GM21526 (cell line): ENCODE results near the gene KCNE4.

ENCODE experiments used
- ATAC-seq: cut with Tn5 transposase; IDR thresholded peaks from one replicate; pipeline ENCODE4 v1.9.1; 2021; ENCODE audit warnings: moderate library complexity; ENCODE audit not compliant: unreplicated experiment, low FRiP score

Gene KCNE4, protein sequence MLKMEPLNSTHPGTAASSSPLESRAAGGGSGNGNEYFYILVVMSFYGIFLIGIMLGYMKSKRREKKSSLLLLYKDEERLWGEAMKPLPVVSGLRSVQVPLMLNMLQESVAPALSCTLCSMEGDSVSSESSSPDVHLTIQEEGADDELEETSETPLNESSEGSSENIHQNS

GRCh38 chr2:223051693-223052289 is at the start of gene KCNE4:
TSS of gene KCNE4 (plus strand) at chr2:223052190. CDS start at chr2:223052831, 641 bp downstream.
- no peak for ATAC-seq

DNA sequence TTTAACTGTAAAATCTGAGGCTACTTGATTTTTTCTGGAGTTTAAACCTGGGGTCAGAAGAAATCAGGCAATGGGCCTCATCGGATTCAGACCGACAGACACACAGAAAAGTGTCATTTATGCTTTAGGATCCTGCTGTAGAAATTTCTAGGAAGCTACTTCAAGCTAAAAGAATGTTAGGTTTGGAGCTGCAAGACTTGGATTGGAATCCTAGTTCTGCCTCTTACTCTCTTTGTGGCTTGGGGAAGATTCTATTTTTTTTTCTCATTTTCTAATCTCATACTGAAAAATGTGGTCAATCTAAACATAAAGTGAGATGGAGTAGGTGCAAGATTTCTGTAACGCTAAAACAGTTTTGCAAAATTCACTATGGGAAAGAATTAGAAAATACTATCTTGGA is 48.8 kb upstream of the KCNE4 start:
- no peak for ATAC-seq

DNA sequence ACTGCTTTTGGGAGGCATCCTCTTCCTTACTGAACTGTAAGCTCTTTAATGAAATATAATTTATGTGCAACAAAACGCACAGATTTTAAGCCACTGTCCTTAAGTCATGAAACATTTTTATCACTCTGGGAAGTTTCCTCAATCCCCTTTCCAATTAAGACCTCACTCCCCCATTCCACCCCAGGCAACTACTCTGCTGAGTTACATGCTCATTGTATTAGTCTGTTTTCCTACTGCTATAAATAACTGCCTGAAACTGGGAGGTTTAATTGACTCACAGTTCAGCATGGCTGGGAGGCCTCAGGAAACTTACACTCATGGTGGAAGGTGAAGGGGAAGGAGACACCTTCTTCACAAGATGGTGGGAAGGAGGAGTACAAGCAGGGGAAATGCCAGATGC is 46.5 kb upstream of the KCNE4 start:
- no peak for ATAC-seq

GRCh38 chr2:223007531-223007930 is 44.5 kb upstream of the KCNE4 start:
- ATAC-seq, result no peak

GRCh38 chr2:223008162-223008561 is 43.8 kb upstream of the KCNE4 start:
- no peak for ATAC-seq

DNA sequence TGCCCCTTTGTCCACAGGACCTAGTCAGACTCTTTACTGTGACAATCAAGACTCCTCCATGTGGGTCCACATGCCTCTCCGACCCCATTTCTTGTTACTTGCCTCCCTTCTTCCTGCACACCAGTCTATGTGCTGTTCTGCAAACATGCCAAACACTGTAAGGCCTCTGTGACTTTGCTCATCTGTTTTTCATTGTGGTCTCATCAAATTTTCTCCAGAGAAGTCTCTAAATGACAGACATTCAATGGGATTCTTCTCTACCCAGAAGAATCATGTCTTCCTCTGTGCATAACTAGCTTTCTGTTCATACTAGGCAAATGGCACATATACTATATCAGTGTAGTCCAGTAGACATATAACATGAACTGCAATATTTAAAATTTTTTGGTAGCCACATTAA is 43.0 kb upstream of the KCNE4 start:
- ATAC-seq, result no peak

GRCh38 chr2:223010641-223011040 is 41.3 kb upstream of the KCNE4 start:
- ATAC-seq, result no peak

GRCh38 chr2:223012291-223012690 is 39.7 kb upstream of the KCNE4 start:
- no peak for ATAC-seq

- ATAC-seq, result no peak
Measured at GRCh38 chr2:223019390-223019930, 32.5 kb upstream of the KCNE4 start.

DNA sequence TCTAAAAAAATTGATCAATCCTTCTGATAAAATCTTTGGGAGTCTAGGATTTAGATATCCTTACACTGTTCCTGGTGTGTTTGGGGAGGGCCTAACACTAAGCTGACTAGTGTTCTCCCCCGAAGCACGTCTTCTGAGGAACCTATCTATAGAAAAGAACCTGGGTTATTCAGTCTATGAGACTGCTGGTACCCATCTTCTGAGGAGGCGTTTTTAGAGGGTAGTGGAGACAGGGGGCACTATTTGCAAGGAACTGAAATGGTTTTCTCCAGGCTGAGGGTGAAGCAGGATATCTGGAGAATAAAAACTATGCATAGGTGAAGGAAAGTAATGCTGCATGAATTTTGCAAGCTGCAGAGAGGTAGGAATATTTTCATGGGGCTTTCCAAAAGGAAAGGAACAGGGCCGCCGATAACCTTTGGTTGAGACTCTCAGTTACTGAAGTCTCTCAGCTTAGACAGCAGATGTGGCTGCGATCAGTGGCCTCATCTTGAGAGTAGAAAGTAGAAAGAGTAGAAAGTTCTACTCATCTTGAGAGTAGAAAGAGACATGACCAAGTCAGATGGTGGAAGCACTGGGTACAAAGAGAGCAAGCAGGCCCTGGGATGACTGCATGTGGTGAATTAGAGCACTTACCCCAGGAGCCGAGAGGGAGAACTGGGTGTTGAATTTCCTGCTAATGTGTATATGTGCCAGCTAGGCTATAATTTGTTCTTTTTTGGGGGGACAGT is 31.8 kb upstream of the KCNE4 start:
- ATAC-seq, result peak; percentile 98

- ATAC-seq, result no peak
Measured at GRCh38 chr2:223020971-223021675, 30.9 kb upstream of the KCNE4 start.

DNA sequence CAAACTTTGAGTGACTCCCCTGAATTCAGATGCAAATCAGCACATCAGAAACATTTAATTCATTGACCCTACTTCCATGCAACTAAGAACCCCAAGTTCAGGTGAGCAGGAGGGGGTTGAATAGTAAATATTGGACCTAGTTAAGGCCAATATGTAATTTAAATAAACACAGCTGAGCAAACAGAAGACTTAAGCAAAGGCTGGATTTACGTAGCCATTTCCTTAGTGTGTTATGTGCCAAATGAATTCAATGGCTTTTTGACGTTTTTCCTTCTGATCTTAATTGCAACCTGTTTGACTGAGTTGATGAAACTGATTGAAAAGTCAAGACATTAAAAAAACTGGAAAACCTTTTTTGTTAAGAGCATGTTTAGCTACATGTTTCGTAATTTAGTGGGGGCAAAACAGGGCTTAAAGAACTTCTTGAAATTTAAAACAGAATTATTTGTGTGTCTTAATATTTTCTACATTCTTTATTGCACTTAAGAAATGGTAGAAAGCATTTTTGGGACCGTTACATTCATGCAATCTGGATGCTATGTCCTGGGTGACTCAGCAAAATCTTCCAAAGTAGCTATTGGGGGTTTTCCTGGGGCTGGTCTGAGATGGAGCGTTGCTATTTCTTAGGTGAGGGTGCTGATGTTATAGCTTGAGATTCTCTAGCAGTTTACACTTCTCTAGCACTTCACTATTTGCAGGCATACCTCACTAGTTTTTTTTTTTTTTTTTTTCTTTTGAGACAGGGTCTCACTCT is 25.5 kb upstream of the KCNE4 start:
- ATAC-seq, result no peak

GRCh38 chr2:223027442-223027841 is 24.5 kb upstream of the KCNE4 start:
- no peak for ATAC-seq

DNA sequence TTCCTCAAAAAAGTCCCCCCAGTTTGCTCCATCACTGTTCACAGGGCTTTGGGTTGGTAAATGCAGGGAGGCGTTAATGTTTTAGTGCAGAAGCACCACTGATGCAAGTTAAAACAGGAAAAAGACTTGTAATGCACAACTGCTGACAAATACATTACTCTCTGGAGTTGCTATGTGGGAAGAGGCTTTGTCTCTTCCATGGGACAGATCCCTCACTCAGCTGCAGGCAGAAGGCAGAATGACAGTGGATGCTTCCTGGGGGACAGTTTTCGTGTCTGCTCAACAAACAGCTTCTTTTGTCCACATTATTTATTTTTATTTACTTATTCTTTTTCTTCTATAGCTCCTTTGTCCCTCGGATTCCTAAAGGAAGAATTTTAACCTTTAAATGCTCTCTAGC is 22.7 kb upstream of the KCNE4 start:
- ATAC-seq, result no peak

DNA sequence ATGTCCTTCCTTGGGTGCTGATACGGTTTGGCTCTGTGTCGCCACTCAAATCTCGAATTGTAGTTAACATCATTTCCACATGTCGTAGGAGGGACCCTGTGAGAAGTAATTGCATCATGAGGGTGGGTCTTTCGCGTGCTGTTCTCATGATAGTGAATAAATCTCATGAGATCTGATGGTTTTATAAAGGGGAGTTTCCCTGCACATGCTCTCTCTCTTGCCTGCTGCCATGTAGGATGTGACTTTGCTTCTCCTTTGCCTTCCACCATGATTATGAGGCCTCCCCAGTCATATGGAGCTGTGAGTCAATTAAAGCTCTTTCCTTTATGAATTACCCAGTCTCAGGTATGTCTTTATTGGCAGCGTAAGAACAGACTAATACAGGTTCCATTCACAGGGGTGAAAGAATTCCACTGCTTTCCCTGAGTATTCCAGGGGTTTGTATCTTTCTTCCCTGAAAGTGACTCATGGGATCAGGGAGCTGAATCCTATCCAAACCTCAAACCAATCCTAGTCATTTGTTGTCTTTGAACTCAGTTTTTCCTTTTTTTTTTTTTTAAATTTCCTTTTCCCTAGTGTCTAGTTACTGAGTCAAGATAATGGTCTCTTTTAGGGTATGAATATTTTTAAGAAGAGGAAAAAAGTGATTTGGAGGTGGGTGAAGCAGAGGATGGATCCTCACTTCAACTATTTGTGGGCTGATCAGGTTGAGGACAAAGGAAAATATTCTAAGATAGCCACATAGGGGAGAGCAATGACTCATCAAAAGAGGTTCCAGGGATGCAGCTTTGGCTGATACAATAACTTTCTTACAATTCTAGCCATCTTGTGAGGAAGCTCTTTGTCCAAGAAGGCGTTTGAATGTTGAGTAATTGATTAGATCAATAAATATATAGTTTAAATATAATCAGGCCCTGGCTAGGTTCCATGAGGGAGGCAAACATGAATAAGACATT is 19.5 kb upstream of the KCNE4 start:
- ATAC-seq, result no peak

DNA sequence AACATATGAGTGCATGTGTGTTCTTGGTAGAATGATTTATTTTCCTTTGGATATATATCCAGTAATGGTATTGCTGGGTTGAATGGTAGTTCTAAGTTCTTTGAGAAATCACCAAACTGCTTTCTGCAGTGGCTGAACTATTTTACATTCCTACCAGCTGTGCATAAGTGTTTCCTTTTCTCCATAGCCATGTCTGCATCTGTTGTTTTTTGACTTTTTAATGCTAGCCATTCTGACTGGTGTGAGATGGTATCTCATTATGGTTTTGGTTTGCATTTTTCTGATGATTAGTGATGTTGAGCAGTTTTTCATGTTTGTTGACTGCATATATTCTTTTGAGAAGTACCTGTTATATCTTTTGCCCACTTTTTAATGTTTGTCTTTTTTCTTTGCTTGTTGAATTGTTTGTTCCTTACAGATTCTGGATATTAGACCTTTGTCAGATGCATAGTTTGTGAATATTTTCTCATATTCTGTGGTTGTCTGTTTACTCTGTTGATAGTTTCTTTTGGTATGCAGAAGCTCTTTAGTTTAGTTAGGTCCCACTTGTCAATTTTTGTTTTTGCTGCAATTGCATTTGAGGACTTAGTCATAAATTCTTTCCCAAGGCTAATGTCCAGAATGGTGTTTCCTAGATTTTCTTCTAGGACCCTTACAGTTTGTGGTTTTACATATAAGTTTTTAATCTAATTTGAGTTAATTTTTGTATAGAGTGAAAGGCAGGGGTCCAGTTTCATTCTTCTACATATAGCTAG is 17.6 kb upstream of the KCNE4 start:
- ATAC-seq, result no peak

- ATAC-seq, result no peak
Measured at GRCh38 chr2:223036790-223037444, 15.1 kb upstream of the KCNE4 start.

DNA sequence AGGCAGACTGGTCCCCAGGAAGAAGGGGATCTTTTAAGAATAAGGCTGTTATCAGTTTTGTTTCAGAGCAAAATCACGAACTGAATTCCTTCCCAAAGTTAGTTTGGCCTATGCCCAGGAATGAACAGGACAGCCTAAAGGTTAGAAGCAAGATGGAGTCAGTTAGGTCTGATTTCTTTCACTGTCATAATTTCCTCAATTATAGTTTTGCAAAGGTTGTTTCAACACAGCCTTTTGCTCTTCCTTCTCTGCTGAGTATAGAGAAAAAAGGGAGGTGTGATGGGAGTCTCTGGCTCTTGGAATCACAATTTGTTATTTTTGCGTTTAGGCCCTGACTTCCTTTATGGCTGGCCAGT is 14.6 kb upstream of the KCNE4 start:
- no peak for ATAC-seq
